K562 (cell line): ENCODE results near the gene ZNF346. TPM values are rescaled to one million over a fixed set of nuclear protein-coding genes. Genes with fewer than 3 reads are reported as not detected.

Source experiments
- BCOR ChIP-seq: fragments of 450-650 bp; IDR thresholded peaks from 2 replicates; pipeline ENCODE4 v1.6.1; 2016
- HNRNPK ChIP-seq: fragments of 200-400 bp; formaldehyde crosslinking; IDR thresholded peaks from one replicate; pipeline ENCODE4 v1.6.1; 2018; ENCODE audit warnings: mild to moderate bottlenecking, low read depth, low read length; ENCODE audit not compliant: poor library complexity, severe bottlenecking
- JUND ChIP-seq, 2 experiments: IDR thresholded peaks; 2 replicates in 1 of 2; 3 replicates in 1 of 2; pipeline ENCODE4 v1.6.1; 2011; ENCODE audit warnings: borderline replicate concordance in 2 of 2, low read depth in 2 of 2, low read length in 2 of 2, improper control_type of control experiment in 1 of 2, missing biosample characterization in 1 of 2, missing genetic modification characterization in 1 of 2, missing genetic modification reagents in 1 of 2
- LCOR ChIP-seq: sonication (generic); formaldehyde crosslinking; IDR thresholded peaks from 2 replicates; pipeline ENCODE4 v1.8.0; 2022; ENCODE audit warnings: mild to moderate bottlenecking, missing genetic modification reagents
- MBD2 ChIP-seq: sonication (generic); IDR thresholded peaks from 2 replicates; pipeline ENCODE4 v1.6.1; 2016; ENCODE audit warnings: low read depth, borderline replicate concordance
- POLR3G ChIP-seq: IDR thresholded peaks from 2 replicates; pipeline ENCODE4 v1.6.1; 2011; ENCODE audit not compliant: insufficient read length, insufficient replicate concordance; ENCODE audit errors: extremely low read depth
- PYGO2 ChIP-seq: fragments of 450-650 bp; IDR thresholded peaks from 2 replicates; pipeline ENCODE4 v1.6.1; 2016; ENCODE audit warnings: mild to moderate bottlenecking, missing genetic modification characterization, moderate library complexity, missing compliant biosample characterization
- RBM22 ChIP-seq: fragments of 200-400 bp; formaldehyde crosslinking; IDR thresholded peaks from 2 replicates; pipeline ENCODE4 v1.6.1; 2018; ENCODE audit warnings: low read length, low read depth; ENCODE audit not compliant: poor library complexity, severe bottlenecking
- RFX7 ChIP-seq: fragments of 250-450 bp; sonication (Bioruptor Pico); IDR thresholded peaks from 2 replicates; pipeline ENCODE4 v1.5.1; 2021; ENCODE audit warnings: mild to moderate bottlenecking
- STAG1 ChIP-seq: sonication (generic); formaldehyde crosslinking; IDR thresholded peaks from 2 replicates; pipeline ENCODE4 v1.5.0; 2020; ENCODE audit warnings: missing genetic modification reagents, borderline replicate concordance
- ZNF197 ChIP-seq: fragments of 200-800 bp; sonication (Bioruptor generic); IDR thresholded peaks from 2 replicates; pipeline ENCODE4 v1.6.1; 2016; ENCODE audit warnings: low read depth, missing genetic modification characterization, missing compliant biosample characterization
- ZNF589 ChIP-seq: fragments of 200-800 bp; sonication (Bioruptor generic); IDR thresholded peaks from 2 replicates; pipeline ENCODE4 v1.6.1; 2016; ENCODE audit warnings: low read depth, missing genetic modification characterization, missing compliant biosample characterization
- polyA plus RNA-seq, 8 experiments: library from polyadenylated mRNA; depleted of rRNA in 4 of 8; stranded (reverse) in 5 of 8; unstranded in 3 of 8; fragments of >200 nt; fragmentation: Nextera tagmentation in 2 of 8; fragmentation: Illumina TruSeq in 1 of 8; extraction: Ambion mirVana in 2 of 8; extraction: Trizol in 1 of 8; gene quantifications; 2 replicates each; pipeline versions ENCODE4 v1.2.1 to v1.2.3, GENCODE V29; 2011 to 2014; ENCODE audit warnings: inconsistent platforms in 1 of 8, missing spikeins in 1 of 8
- total RNA-seq, 7 experiments: library from RNA; depleted of rRNA in 6 of 7; stranded (reverse); fragments of >200 nt in 6 of 7; fragmentation: Illumina TruSeq in 2 of 7; extraction: Trizol in 2 of 7; gene quantifications; 2 replicates each; pipeline versions ENCODE4 v1.2.1 to v1.2.3, GENCODE V29; 2011 to 2021; ENCODE audit warnings: low replicate concordance in 1 of 7
- TF ChIP-seq, protein P1 (sequence below): fragments of 450-650 bp; formaldehyde crosslinking; IDR thresholded peaks from 2 replicates; pipeline ENCODE4 v1.4.0; 2020; ENCODE audit warnings: mild to moderate bottlenecking, moderate library complexity
- TF ChIP-seq, protein P2 (sequence below): fragments of 250-450 bp; sonication (Bioruptor Pico); IDR thresholded peaks from 2 replicates; pipeline ENCODE4 v1.4.0; 2020; ENCODE audit warnings: mild to moderate bottlenecking, moderate library complexity, borderline replicate concordance
- TF ChIP-seq, protein P3 (sequence below), 2 experiments: fragments of 200-800 bp in 1 of 2; sonication (Bioruptor generic) in 1 of 2; sonication (generic) in 1 of 2; formaldehyde crosslinking in 1 of 2; IDR thresholded peaks in 1 of 2; conservative IDR thresholded peaks in 1 of 2; 2 replicates each; pipeline versions ENCODE4 v1.5.0 to v1.6.1; 2016 to 2020; ENCODE audit warnings: missing compliant biosample characterization in 1 of 2, missing genetic modification characterization in 1 of 2, missing genetic modification reagents in 1 of 2
- TF ChIP-seq, protein P4 (sequence below): IDR thresholded peaks from 2 replicates; pipeline ENCODE4 v1.6.1; 2011; ENCODE audit warnings: borderline replicate concordance, low read depth, mild to moderate bottlenecking, moderate library complexity, low read length; ENCODE audit not compliant: insufficient read depth, poor library complexity, severe bottlenecking

Gene ZNF346
- total and polyA plus RNA-seq, 9 of the 15 experiments (the other 6 are each of a cell fraction or from before 2014, with no cell fraction given), result 5.0 to 25.1 (median 20.1) TPM

DNA sequence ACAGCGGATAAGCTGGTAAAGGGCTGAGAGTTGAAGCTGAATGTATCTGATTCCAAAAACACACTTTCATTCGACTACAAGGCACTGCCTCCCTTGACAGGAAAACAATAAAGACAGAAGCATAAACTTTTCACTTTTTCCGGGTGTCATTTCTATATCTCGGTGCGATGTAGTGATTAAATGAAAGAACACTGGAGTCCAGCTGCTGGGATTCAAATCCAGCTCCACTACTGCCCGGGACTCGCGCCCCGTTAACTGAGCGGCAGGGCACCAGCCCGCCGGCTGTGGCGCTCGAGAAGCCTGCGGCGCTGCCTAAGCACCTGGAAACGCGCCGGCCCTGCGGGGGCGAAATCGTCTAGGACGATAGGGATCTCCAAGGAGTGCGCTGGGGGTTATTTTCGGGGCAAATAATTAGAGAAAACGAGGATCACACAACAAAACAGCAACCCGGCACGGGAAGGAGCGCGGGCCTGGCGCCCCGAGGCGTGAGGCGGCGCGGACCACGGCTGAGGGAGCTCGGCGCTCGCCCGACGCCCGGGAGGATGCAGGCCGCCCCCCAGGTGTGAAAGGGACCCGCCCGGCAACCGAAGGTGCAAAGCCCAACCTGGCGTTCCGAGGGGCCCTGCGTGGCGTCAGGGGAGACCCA, 16.8 kb upstream of the ZNF346 start (continued):
- TF ChIP-seq JUND (IDR thresholded peaks at IDR 0.05; ENCODE audit: borderline replicate concordance, low read depth, low read length), result no peak
- TF ChIP-seq JUND (tag; IDR thresholded peaks at IDR 0.05; ENCODE audit: borderline replicate concordance, low read depth, low read length), result peak; percentile 27; the same call in 1 of the 3 replicates
- TF ChIP-seq BCOR, result peak; percentile 17; the same call in 1 of the 2 replicates
- TF ChIP-seq LCOR (CRISPR knock-in tag), result no peak
- no peak for TF ChIP-seq HNRNPK
- no peak for TF ChIP-seq RFX7 (CRISPR knock-in tag)
- TF ChIP-seq ZNF589 (CRISPR knock-in tag), result no peak
- TF ChIP-seq, protein P1, sequence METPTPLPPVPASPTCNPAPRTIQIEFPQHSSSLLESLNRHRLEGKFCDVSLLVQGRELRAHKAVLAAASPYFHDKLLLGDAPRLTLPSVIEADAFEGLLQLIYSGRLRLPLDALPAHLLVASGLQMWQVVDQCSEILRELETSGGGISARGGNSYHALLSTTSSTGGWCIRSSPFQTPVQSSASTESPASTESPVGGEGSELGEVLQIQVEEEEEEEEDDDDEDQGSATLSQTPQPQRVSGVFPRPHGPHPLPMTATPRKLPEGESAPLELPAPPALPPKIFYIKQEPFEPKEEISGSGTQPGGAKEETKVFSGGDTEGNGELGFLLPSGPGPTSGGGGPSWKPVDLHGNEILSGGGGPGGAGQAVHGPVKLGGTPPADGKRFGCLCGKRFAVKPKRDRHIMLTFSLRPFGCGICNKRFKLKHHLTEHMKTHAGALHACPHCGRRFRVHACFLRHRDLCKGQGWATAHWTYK, result peak; percentile 56
- no peak for TF ChIP-seq ZNF197 (CRISPR knock-in tag)
- TF ChIP-seq, protein P2, sequence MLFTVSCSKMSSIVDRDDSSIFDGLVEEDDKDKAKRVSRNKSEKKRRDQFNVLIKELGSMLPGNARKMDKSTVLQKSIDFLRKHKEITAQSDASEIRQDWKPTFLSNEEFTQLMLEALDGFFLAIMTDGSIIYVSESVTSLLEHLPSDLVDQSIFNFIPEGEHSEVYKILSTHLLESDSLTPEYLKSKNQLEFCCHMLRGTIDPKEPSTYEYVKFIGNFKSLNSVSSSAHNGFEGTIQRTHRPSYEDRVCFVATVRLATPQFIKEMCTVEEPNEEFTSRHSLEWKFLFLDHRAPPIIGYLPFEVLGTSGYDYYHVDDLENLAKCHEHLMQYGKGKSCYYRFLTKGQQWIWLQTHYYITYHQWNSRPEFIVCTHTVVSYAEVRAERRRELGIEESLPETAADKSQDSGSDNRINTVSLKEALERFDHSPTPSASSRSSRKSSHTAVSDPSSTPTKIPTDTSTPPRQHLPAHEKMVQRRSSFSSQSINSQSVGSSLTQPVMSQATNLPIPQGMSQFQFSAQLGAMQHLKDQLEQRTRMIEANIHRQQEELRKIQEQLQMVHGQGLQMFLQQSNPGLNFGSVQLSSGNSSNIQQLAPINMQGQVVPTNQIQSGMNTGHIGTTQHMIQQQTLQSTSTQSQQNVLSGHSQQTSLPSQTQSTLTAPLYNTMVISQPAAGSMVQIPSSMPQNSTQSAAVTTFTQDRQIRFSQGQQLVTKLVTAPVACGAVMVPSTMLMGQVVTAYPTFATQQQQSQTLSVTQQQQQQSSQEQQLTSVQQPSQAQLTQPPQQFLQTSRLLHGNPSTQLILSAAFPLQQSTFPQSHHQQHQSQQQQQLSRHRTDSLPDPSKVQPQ (CRISPR knock-in tag), result no peak
- no peak for TF ChIP-seq PYGO2 (tag)
- TF ChIP-seq RBM22, result no peak
- no peak for TF ChIP-seq MBD2
- no peak for TF ChIP-seq POLR3G
- TF ChIP-seq, protein P3, sequence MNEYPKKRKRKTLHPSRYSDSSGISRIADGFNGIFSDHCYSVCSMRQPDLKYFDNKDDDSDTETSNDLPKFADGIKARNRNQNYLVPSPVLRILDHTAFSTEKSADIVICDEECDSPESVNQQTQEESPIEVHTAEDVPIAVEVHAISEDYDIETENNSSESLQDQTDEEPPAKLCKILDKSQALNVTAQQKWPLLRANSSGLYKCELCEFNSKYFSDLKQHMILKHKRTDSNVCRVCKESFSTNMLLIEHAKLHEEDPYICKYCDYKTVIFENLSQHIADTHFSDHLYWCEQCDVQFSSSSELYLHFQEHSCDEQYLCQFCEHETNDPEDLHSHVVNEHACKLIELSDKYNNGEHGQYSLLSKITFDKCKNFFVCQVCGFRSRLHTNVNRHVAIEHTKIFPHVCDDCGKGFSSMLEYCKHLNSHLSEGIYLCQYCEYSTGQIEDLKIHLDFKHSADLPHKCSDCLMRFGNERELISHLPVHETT (CRISPR knock-in tag; conservative IDR thresholded peaks at IDR 0.05 in 1 of 2, IDR thresholded peaks at IDR 0.05 in 1 of 2), result peak in 1 of 2 experiments; percentile 7; a peak in 1 of 4 replicates
- TF ChIP-seq STAG1, result no peak
- TF ChIP-seq, protein P4, sequence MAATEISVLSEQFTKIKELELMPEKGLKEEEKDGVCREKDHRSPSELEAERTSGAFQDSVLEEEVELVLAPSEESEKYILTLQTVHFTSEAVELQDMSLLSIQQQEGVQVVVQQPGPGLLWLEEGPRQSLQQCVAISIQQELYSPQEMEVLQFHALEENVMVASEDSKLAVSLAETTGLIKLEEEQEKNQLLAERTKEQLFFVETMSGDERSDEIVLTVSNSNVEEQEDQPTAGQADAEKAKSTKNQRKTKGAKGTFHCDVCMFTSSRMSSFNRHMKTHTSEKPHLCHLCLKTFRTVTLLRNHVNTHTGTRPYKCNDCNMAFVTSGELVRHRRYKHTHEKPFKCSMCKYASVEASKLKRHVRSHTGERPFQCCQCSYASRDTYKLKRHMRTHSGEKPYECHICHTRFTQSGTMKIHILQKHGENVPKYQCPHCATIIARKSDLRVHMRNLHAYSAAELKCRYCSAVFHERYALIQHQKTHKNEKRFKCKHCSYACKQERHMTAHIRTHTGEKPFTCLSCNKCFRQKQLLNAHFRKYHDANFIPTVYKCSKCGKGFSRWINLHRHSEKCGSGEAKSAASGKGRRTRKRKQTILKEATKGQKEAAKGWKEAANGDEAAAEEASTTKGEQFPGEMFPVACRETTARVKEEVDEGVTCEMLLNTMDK, result peak; percentile 61
